Measurements from ENCODE around the gene B3GAT2. TPM values are rescaled to one million over a fixed set of nuclear protein-coding genes. Genes with fewer than 3 reads are reported as not detected.

B3GAT2 gene
- total and polyA plus RNA-seq, 2 of the 13 experiments (the other 11 are each of a cell fraction or from before 2014, with no cell fraction given) = 0.01 to 0.02 TPM

DNA sequence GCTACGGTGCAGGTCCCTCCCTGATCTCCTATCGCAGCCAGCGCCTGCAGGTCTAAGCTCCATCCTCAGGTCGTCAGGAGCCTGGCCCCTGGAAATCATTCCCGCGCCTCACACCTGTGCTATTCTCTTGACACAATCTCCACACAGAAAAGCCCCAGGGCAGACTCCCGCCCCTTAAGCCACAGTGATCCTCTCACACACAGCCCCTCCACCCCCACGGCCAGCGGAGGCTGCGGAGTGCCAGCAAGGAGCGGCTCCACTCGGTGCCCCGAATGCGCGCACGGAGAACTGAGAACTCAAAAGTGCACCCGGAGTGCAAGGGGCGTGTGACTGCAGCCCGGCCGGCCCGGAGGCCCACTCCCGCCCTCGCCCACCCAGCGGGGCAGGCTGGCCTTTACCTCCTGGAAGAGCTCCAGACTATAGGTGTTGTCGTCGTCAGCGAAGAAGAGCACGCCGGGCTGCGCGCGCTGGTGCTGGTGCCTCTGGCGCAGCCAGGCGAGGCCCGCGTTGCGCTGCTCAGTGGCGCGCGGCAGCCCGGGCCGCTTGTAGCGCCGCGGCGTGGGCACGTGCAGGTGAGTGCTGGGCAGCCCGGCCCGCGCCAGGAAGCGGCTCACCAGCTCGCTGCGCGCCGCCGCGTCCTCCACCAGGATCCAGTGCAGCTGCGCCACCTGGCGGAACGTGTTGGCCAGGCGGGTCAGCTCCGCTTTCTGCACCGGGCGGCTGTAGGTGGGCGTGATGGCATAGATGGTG lies 1.2 kb downstream of the B3GAT2 start (continued):
- TF ChIP-seq FOXK2 (IDR thresholded peaks at IDR 0.05) (no peak), CHCHD3 (CRISPR knock-in tag; IDR thresholded peaks at IDR 0.05) (no peak), MEIS1 (CRISPR knock-in tag; IDR thresholded peaks at IDR 0.05; ENCODE audit: borderline replicate concordance) (no peak), GFI1 (CRISPR knock-in tag; IDR thresholded peaks at IDR 0.05; ENCODE audit: borderline replicate concordance) (no peak), HDAC1 (CRISPR knock-in tag; IDR thresholded peaks at IDR 0.05) (no peak), ZNF780A (CRISPR knock-in tag; IDR thresholded peaks at IDR 0.05) (no peak), ZBTB7B (CRISPR knock-in tag; IDR thresholded peaks at IDR 0.05) (0 out of 2 replicates have a peak, but pooled peaks have one; percentile 62), SOX6 (IDR thresholded peaks at IDR 0.05) (no peak), SOX6 (CRISPR knock-in tag; IDR thresholded peaks at IDR 0.05) (no peak), JUND (CRISPR knock-in tag; IDR thresholded peaks at IDR 0.05) (no peak), HOXD1 (CRISPR knock-in tag; IDR thresholded peaks at IDR 0.05) (peak; percentile 22; the same call in 1 of the 2 replicates), GABPA (IDR thresholded peaks at IDR 0.05; ENCODE audit: low read depth, low read length) (no peak), GABPA (CRISPR knock-in tag; IDR thresholded peaks at IDR 0.05; ENCODE audit: low read depth) (no peak), POGZ (CRISPR knock-in tag; IDR thresholded peaks at IDR 0.05) (no peak)
- TF ChIP-seq, protein P1, sequence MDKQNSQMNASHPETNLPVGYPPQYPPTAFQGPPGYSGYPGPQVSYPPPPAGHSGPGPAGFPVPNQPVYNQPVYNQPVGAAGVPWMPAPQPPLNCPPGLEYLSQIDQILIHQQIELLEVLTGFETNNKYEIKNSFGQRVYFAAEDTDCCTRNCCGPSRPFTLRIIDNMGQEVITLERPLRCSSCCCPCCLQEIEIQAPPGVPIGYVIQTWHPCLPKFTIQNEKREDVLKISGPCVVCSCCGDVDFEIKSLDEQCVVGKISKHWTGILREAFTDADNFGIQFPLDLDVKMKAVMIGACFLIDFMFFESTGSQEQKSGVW (CRISPR knock-in tag; IDR thresholded peaks at IDR 0.05; ENCODE audit: borderline replicate concordance) = no peak
- TF ChIP-seq, protein P2, sequence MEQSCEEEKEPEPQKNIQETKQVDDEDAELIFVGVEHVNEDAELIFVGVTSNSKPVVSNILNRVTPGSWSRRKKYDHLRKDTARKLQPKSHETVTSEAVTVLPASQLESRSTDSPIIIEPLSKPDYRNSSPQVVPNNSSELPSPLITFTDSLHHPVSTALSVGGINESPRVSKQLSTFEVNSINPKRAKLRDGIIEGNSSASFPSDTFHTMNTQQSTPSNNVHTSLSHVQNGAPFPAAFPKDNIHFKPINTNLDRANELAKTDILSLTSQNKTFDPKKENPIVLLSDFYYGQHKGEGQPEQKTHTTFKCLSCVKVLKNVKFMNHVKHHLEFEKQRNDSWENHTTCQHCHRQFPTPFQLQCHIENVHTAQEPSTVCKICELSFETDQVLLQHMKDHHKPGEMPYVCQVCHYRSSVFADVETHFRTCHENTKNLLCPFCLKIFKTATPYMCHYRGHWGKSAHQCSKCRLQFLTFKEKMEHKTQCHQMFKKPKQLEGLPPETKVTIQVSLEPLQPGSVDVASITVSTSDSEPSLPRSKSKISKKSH (CRISPR knock-in tag; IDR thresholded peaks at IDR 0.05; ENCODE audit: borderline replicate concordance) = no peak
- TF ChIP-seq, protein P3, sequence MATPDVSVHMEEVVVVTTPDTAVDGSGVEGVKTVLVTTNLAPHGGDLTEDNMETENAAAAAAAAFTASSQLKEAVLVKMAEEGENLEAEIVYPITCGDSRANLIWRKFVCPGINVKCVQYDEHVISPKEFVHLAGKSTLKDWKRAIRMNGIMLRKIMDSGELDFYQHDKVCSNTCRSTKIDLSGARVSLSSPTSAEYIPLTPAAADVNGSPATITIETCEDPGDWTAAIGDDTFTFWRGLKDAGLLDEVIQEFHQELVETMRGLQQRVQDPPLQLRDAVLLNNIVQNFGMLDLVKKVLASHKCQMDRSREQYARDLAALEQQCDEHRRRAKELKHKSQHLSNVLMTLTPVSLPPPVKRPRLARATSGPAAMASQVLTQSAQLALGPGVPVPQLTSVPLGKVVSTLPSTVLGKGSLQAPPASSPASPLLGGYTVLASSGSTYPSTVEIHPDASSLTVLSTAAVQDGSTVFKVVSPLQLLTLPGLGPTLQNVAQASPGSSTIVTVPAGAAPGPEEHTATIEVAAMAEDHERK (CRISPR knock-in tag; IDR thresholded peaks at IDR 0.05; ENCODE audit: low read depth) = no peak
- TF ChIP-seq, protein P4, sequence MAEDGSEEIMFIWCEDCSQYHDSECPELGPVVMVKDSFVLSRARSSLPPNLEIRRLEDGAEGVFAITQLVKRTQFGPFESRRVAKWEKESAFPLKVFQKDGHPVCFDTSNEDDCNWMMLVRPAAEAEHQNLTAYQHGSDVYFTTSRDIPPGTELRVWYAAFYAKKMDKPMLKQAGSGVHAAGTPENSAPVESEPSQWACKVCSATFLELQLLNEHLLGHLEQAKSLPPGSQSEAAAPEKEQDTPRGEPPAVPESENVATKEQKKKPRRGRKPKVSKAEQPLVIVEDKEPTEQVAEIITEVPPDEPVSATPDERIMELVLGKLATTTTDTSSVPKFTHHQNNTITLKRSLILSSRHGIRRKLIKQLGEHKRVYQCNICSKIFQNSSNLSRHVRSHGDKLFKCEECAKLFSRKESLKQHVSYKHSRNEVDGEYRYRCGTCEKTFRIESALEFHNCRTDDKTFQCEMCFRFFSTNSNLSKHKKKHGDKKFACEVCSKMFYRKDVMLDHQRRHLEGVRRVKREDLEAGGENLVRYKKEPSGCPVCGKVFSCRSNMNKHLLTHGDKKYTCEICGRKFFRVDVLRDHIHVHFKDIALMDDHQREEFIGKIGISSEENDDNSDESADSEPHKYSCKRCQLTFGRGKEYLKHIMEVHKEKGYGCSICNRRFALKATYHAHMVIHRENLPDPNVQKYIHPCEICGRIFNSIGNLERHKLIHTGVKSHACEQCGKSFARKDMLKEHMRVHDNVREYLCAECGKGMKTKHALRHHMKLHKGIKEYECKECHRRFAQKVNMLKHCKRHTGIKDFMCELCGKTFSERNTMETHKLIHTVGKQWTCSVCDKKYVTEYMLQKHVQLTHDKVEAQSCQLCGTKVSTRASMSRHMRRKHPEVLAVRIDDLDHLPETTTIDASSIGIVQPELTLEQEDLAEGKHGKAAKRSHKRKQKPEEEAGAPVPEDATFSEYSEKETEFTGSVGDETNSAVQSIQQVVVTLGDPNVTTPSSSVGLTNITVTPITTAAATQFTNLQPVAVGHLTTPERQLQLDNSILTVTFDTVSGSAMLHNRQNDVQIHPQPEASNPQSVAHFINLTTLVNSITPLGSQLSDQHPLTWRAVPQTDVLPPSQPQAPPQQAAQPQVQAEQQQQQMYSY (CRISPR knock-in tag; IDR thresholded peaks at IDR 0.05) = no peak; the same call in 1 of the 2 replicates
- TF ChIP-seq, protein P5, sequence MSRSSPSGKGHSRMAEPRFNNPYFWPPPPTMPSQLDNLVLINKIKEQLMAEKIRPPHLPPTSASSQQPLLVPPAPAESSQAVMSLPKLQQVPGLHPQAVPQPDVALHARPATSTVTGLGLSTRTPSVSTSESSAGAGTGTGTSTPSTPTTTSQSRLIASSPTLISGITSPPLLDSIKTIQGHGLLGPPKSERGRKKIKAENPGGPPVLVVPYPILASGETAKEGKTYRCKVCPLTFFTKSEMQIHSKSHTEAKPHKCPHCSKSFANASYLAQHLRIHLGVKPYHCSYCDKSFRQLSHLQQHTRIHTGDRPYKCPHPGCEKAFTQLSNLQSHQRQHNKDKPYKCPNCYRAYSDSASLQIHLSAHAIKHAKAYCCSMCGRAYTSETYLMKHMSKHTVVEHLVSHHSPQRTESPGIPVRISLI (CRISPR knock-in tag; IDR thresholded peaks at IDR 0.05; ENCODE audit: borderline replicate concordance) = no peak

Data from HepG2 (cell line).